GM12872 (cell line): ENCODE results near the gene HBEGF.

Experiments used
- TF ChIP-seq, protein P1 (sequence below): IDR thresholded peaks from 3 replicates; pipeline ENCODE4 v1.5.1; 2011; ENCODE audit warnings: low read depth, mild to moderate bottlenecking, low read length, moderate library complexity; ENCODE audit not compliant: insufficient read depth

Gene HBEGF

DNA sequence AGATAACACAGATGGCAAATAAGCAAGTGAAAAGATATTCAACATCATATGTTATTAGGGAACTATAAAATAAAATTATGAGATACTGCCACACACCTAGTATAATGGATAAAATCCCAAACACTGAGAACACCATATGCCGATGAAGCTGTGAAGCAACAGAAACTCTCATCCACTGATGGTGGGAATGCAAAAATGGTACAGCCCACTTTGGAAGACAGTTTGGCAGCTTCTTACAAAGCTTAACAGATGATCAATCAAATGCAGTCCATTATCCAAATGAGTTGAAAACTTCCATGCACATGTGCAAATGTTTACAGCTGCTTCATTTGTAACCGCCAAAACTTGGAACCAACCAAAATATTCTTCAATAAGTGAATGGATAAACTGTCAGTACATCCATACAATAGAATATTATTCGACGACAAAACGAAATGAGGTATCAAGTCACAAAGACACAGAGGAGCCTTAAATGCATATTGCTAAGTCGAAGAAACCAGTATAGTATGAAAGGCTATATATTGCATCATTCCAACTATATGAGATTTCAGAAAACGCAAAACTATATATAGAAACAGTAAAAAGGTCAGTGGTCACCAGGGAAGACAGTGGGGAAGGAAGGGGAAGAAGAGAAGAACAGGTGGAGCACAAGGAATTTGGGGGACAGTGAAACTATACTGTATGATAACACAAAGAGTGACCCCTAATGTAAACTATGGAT is 58.4 kb downstream of the HBEGF start:
- TF ChIP-seq, protein P1, sequence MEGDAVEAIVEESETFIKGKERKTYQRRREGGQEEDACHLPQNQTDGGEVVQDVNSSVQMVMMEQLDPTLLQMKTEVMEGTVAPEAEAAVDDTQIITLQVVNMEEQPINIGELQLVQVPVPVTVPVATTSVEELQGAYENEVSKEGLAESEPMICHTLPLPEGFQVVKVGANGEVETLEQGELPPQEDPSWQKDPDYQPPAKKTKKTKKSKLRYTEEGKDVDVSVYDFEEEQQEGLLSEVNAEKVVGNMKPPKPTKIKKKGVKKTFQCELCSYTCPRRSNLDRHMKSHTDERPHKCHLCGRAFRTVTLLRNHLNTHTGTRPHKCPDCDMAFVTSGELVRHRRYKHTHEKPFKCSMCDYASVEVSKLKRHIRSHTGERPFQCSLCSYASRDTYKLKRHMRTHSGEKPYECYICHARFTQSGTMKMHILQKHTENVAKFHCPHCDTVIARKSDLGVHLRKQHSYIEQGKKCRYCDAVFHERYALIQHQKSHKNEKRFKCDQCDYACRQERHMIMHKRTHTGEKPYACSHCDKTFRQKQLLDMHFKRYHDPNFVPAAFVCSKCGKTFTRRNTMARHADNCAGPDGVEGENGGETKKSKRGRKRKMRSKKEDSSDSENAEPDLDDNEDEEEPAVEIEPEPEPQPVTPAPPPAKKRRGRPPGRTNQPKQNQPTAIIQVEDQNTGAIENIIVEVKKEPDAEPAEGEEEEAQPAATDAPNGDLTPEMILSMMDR: no peak

DNA sequence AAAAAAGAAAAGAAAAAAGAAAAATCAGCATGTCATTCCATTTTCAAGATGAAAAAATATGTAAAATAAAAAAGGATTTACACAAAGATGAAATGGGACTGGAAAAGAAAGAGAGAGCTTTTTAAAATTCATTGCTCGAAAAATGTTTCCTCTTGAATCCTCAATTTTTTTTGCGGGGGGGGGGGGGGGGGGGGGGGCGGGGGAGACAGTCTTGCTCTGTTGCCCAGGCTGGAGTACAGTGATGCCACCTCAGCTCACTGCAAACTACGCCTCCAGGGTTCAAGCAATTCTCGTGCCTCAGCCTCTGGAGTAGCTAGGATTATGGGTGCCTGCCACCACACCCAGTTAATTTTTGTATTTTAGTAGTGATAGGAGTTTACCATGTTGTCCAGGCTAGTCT is 60.0 kb downstream of the HBEGF start:
- TF ChIP-seq, protein P1: no peak

DNA sequence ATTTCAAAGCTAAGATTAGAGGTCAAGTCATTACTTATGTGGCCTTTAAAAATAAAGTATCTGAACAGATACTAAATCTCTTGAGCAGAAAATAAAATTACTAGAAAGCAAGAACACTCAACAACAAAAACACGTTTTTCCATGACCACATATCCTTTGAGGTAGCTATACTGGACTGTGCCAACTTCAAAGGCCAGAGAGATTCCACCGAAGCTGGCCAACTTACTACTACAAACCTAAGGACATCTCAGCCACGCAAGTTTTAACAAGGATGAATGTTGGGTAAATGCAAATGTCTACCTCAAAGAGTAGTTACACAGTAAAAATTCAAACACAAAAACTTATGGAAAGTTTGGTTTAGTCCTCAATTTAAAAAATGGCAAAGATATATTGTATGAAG is 62.4 kb downstream of the HBEGF start:
- TF ChIP-seq, protein P1: no peak
